DLD1 (cell line): ENCODE data around the gene ZNF69.
"Not testable (repeated sequence)": the region's sequence is repeated elsewhere in the genome, so short reads cannot be mapped to it uniquely, and the experiment has no call there.

ENCODE experiments used
- in situ Hi-C: cut with HindIII; loops from 2 replicates; pipeline ENCODE4 v1.10.0; 2017; ENCODE audit warnings: low sequenced_read_pairs

Gene ZNF69

GRCh38 chr19:11890634-11891033 lies 3.1 kb downstream of the ZNF69 start:
- in situ Hi-C loops: no loop called here

- in situ Hi-C loops: no loop called here
These were observed 7.3 kb downstream of the ZNF69 start for GRCh38 chr19:11894851-11895250.

GRCh38 chr19:11902228-11902627 lies 14.6 kb downstream of the ZNF69 start:
- in situ Hi-C loops: no loop called here

GRCh38 chr19:11905928-11906327 lies 18.3 kb downstream of the ZNF69 start:
- in situ Hi-C loops: no loop called here

- in situ Hi-C loops: not testable (repeated sequence)
These were observed 24.4 kb downstream of the ZNF69 start for GRCh38 chr19:11911937-11912336.

DNA sequence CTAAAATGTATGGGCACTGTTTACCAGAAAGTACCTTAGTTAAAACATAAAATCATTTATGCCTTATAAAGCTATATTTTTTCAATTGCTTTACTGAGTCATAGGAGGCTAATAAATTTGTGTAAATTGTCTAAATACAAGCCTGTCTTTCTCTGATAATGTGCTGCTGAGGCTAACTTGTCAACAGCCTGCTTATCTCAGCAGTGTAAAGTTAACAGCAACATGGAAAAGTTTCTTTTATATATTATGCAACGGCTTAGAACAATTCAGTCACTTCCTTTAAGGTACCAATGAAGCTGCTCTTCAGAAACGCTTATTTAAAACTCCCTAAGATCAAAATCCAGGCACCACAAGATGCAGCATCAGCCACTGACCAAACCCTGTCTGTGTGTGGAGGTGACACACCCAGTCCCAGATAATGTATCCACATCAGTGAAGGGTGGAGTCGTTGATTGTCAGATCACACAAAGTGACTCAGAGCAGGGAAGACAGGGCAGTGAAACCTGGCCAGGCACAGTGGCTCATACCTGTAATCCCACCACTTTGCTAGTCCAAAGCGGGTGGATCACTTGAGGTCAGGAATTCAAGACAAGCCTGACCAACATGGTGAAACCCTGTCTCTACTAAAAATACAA lies 27.0 kb downstream of the ZNF69 start:
- in situ Hi-C loops: not testable (repeated sequence)

GRCh38 chr19:11921852-11922495 lies 34.4 kb downstream of the ZNF69 start:
- in situ Hi-C loops: no loop called here

- in situ Hi-C loops: no loop called here
These were observed 37.5 kb downstream of the ZNF69 start, which contains the start of gene ZNF700 for GRCh38 chr19:11924886-11925650. Gene ZNF700, plus strand, starts transcription at chr19:11925107. Its CDS starts 104 bp downstream, at chr19:11925211.

- in situ Hi-C loops: not testable (repeated sequence)
These were observed 38.1 kb downstream of the ZNF69 start for GRCh38 chr19:11925651-11926187.

- in situ Hi-C loops: no loop called here
These were observed 39.6 kb downstream of the ZNF69 start for GRCh38 chr19:11927227-11927626.

DNA sequence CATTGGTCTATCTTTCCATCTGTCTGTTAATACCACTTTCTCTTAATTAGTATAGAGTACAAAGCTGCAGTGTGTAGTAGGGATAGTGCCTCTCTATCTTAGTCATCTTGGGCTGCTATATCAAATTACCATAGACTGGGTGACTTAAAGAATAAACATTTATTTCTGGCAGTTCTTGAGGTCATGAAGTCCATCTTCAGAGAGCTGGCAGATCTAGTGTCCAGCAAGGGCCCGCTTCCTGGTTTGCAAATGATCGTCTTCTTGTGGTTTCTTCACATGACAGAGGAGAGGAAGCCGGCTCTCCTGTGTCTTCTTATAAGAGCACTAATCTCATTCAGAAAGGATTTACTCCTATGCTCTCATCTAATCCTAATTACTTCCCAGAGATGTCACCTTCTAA lies 43.5 kb downstream of the ZNF69 start:
- in situ Hi-C loops: no loop called here

- in situ Hi-C loops: no loop called here
These were observed 43.9 kb downstream of the ZNF69 start for GRCh38 chr19:11931513-11931912.

DNA sequence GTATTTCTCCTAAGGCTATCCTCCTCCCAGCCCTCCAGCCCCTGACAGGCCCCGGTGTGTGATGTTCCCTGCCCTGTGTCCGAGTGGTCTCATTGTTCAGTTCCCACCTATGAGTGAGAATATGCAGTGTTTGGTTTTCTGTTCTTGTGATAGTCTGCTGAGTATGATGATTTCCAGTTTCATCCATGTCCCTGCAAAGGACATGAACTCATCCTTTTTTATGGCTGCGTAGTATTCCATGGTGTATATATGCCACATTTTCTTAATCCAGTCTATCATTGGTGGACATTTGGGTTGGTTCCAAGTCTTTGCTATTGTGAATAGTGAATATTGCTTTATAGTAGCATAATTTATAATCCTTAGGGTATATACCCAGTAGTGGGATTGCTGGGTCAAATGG lies 48.2 kb downstream of the ZNF69 start:
- in situ Hi-C loops: not testable (repeated sequence)

- in situ Hi-C loops: not testable (repeated sequence)
These were observed 50.8 kb downstream of the ZNF69 start for GRCh38 chr19:11938383-11938782.

GRCh38 chr19:11941361-11941887 lies 53.8 kb downstream of the ZNF69 start:
- in situ Hi-C loops: not testable (repeated sequence)

DNA sequence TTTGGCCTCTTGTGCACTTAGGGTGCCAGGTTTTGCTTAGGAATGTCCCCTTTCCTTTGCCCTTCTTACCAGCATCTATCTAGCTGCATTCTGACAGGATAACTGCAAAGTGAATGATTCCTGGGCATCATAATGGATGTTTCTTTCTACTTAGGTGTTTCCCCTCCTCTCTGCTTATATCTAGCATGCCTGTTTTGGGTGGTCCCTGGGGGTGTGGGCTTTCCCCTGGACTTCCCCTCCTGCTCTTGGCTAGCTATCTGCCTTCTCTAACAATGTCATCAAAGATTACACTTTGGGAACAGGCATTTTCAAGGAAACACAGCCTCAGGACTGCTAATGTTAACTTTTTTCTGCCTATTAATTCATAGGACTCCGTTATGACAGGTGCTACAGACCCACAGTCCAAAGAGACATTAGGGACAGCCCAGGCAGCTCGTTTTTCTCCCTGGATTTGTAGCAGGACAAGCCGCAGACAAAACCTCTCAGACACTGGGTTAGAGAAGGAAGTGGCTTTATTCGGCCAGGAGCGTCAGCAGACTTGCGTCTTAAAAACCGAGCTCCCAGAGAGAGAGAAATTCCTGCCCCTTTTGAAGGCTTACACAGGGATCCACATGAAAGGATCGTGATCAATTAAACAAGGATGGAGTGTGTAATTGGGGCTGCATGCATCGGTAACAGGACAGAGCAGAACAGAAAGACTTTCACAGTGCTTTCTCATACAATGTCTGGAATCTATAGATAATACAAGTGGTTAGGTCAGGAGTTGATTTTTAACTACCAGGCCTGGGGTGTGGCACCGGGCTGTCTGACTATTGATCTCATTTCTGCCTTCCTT lies 54.6 kb downstream of the ZNF69 start:
- in situ Hi-C loops: no loop called here

- in situ Hi-C loops: no loop called here
These were observed 55.2 kb downstream of the ZNF69 start for GRCh38 chr19:11942843-11943108.

DNA sequence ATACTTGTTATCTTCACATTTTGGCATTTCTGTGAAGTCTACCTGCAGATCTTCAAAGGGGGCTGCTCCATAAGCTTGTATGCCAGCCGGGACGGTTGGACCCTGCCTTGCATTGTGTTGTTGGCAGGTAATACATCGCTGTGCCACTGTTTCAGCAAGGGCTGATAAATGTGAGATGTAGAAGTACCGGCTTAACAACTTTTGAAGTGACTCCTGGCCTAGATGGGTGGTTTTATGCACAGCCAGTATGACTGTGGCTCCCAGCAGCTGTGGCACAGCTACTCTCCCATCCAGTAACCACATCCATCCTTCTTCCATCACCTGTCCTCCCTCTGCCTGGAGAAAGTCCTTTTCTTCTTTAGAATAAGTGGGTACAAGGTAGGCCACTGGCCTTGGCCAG lies 57.1 kb downstream of the ZNF69 start:
- in situ Hi-C loops: no loop called here

DNA sequence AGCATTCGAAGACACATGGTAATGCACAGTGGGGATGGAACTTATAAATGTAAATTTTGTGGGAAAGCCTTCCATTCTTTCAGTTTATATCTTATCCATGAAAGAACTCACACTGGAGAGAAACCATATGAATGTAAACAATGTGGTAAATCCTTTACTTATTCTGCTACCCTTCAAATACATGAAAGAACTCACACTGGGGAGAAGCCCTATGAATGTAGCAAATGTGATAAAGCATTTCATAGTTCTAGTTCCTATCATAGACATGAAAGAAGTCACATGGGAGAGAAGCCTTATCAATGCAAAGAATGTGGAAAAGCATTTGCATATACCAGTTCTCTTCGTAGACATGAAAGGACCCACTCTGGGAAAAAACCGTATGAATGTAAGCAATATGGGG lies 61.1 kb downstream of the ZNF69 start:
- in situ Hi-C loops: no loop called here

DNA sequence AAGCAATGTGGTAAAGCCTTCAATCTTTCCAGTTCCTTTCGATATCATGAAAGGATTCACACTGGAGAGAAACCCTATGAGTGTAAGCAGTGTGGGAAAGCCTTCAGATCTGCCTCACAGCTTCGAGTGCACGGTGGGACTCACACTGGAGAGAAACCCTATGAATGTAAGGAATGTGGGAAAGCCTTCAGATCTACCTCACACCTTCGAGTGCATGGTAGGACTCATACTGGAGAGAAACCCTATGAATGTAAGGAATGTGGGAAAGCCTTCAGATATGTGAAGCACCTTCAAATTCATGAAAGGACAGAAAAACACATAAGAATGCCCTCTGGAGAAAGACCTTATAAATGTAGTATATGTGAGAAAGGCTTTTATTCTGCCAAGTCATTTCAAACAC lies 61.6 kb downstream of the ZNF69 start:
- in situ Hi-C loops: no loop called here

GRCh38 chr19:11949614-11950080 lies 62.1 kb downstream of the ZNF69 start:
- in situ Hi-C loops: not testable (repeated sequence)
